GM18499 (cell line): ENCODE measurements around the gene POU6F2.

ENCODE experiments used
- ATAC-seq: cut with Tn5 transposase; IDR thresholded peaks from one replicate; pipeline ENCODE4 v1.9.1; 2021; ENCODE audit warnings: moderate number of reproducible peaks; ENCODE audit not compliant: insufficient read depth, unreplicated experiment

POU6F2 gene

DNA sequence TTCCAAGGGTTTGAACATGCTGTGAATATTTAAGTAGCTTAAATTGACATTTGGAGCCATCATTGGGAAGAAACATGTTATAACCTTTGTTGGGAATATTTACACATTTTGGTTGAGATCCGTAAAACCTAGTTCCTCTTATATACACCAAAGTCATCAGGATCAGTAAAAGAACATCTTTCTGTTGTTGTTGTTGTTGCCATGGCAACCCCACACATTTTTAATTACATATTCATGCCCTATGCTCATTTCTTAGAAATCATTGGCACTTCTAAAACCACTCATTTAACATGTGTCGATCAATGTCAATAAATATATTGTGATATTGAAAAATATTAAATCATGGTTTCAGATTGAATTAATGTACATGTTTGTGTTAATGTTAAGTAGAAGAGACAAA lies 122.6 kb downstream of the POU6F2 start:
- no peak for ATAC-seq

DNA sequence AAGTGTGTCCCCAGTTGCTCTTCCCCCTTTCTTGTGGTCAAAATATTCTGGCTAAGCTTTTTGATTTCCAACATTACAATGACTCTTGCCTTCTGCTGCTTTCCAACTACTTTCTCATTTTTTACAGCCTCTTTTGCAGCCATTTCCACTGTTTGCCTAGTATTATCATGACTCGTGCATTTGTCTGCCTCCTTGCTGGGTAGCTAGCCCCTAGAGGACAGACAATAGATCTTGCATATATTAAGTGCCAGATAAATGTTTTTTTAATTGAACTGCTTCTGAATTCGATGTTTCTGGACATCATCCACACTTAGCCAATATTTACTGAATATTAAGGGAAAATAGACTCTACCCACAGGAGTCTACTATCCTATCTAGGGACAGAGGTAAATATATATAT lies 124.5 kb downstream of the POU6F2 start:
- no peak for ATAC-seq

DNA sequence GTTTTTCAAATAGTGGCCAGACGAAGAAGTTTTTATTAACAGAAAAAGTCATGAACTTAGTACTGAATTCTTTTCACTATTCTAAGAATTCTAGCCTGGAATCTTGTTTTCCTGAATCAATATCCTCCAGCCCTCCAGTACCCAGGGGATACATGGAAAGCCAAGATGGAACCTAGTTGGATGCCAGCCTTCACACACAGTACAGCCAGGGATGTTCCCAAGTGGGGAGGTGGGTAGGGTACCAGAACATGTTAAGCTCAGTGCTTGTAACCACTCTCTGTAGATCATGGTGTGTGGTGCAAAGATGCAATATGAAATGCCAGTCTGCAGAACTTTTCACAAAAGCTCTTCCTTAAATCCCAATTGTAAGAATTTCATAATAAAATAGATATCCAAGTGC lies 128.0 kb downstream of the POU6F2 start:
- ATAC-seq: no peak

GRCh38 chr7:39125846-39126245 lies 148.1 kb downstream of the POU6F2 start:
- no peak for ATAC-seq

DNA sequence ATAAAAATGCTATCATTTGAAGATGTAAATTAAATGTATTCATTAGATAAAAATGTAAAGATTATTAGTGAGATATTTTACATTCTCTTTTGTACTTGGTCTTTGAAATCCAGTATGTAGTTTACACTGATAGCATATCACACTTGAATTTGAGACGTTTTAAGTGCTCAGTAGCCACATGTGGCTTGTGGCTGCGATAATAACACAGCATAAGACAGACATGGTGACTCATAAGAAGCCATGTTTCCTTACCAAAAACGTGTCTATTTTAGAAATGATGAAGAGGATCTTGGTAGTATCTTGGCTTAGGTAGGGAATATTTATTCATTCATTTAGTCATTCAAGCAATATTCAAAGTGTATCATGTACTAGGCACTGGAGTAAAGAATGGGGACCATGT lies 149.3 kb downstream of the POU6F2 start:
- no peak for ATAC-seq

- ATAC-seq: no peak
Measured at GRCh38 chr7:39128287-39128843, 150.7 kb downstream of the POU6F2 start.

GRCh38 chr7:39130274-39130673 lies 152.6 kb downstream of the POU6F2 start:
- no peak for ATAC-seq

DNA sequence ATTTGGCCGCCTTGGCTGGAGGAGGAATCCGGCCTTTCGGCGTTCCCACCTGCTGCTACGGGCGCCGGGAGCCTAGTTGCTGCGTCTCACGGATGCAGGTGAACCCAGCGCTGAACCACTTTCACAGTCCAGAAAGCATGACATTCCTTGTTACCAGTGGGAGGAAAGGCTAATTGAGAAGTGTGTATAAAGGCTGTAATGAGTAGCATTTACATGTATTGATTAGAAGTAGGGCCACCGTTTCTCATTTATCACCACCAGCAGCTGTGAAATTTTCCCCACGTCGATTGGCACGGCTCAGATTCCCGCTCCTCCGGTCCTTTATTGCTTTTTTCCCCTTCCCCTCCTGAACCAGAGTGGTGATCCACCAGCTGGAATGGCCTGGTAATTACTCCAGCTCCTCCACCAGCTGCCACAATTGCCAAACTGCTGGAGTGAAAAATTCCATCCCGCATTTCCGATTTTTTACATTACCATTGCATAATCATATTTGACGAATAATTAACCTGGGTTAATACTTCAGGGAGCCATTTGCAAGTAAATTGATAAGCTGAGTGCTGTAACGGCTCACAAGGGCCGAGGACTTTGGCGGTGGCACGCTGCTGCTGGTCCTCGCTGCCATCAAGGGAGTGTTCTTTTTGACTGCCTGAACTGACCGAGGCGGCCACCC lies 153.3 kb downstream of the POU6F2 start:
- ATAC-seq: no peak

- no peak for ATAC-seq
Measured at GRCh38 chr7:39132306-39132705, 154.6 kb downstream of the POU6F2 start.

DNA sequence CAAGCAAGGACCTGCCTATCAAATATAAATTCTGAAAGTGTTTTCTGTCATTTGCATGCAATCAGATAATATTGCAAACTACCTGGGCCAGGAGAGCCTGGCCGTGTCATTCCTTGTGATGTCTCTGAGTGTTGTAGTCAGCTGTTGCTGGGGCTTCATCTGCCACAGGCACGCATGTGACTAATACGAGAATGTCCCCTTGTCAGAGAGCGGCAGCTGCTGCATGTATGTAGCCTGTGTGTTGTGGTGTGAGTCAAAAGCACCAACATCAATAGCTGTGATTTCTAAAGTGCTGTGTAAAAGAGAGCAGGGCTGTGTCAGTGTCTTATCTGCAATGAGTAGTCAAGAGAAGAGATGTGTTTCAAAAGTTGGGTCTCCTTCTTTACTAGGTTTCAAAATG lies 155.4 kb downstream of the POU6F2 start:
- no peak for ATAC-seq

GRCh38 chr7:39137480-39137879 lies 159.8 kb downstream of the POU6F2 start:
- ATAC-seq: no peak

DNA sequence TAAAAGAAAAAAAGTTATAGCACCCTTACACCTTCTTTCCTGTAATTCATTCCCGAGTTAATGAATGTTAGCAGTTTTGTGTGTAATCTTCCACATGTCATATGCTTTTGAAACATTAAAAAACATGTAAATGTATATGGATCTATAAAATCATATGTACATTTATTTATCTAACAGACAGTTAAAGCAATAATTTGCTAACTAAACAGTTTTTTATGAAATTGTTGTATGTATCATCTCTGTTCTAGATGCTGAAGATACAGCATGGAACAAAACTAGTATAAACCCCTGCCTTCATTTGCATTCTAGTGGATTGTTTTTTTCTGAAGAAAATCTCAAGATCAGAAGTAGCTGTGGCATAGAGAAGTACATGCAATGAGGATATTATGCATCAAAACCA lies 165.0 kb downstream of the POU6F2 start:
- ATAC-seq: no peak

DNA sequence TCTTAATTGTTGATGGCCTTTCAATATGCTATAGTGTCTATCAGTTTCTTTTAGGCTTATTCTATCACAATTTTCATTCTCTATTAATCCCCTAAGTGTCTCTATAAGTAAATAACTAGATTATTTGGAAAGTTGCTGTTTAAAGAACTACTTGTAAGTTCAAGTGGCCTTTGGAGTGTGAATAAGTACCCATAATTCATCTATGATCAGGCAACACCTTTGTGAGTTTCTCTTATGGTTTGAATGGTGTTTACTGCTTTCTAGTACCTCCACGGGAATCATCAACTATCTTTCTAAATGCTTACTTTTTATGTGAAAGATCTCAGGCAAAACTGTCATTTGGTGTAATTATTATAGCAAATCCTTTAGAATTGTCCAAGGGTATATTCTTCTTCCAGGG lies 166.7 kb downstream of the POU6F2 start:
- no peak for ATAC-seq

DNA sequence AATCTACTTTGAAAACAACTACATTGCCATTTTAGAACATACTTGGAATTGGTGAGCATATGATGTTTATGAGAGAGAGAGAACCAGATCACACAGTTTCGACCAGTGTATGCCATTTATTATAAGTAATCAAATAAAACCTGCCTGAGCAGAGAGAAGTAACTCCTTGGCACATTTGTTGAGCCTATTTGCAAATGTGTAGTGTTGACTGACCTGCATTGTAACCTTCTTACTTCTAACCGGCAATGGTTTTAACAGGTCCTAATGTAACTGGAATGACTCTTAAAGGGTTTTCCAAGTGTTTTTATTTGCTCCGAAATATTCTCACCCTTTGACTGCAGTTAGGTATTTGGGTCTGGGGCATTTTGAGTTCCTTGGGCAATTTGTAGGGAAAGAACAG lies 167.6 kb downstream of the POU6F2 start:
- no peak for ATAC-seq

GRCh38 chr7:39145935-39146334 lies 168.2 kb downstream of the POU6F2 start:
- no peak for ATAC-seq

GRCh38 chr7:39152701-39153100 lies 175.0 kb downstream of the POU6F2 start:
- no peak for ATAC-seq

DNA sequence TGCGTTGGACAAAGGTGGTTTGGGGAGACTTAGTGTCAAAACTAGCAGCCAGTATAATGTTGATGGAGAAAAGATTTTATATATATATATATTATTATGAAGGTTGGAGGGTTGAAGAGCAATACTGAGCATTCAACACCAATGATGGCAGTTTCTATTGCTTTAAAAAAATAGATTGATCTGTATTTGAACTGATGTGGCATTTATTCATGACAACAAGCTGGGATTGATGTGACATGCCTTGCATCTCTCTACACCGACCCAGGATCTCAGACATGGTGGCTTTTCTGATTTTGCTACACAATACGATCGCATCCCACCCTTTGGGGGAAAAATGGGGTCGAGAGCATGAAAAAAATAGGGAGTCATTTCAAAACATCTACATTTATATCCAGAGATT lies 175.4 kb downstream of the POU6F2 start:
- ATAC-seq: no peak

- ATAC-seq: no peak
Measured at GRCh38 chr7:39153647-39154046, 175.9 kb downstream of the POU6F2 start.

DNA sequence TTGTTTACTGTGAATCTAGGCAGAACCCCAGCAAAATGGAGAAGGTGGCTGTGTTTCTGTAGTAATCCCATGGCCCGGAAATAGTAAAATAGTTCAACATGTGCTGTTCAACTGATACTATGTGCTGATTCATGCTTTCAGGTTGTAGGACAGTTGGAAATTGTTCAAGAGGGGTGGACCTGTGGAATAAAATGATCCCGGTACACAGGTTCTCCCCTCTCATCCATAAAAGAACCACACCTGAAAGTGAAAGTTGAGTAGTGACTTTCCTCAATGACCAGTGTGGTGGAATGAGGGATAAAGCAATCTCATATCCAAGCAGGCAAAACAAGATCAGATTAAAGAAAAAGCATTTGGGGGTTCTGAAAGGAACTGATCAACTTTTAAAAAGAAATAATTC lies 177.1 kb downstream of the POU6F2 start:
- no peak for ATAC-seq

GRCh38 chr7:39158367-39158766 lies 180.7 kb downstream of the POU6F2 start:
- no peak for ATAC-seq

DNA sequence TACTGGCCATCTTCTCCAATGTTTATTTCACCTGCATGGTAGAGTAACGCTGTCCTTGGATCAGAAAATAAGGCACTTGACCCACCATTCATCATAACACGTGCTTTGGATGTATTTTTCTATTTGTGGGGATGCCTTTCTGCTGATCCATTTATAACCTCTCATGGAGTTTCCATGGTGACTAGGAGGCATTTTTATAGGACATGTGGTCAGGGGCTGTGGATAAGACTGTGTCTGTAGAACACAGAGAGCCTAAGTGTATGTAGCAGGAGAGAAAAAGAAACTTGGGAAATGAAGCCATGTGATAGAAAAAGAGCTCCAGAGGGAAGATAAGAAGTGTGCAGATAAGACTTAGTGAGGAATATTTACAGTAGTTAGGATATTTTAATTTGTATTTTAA lies 184.2 kb downstream of the POU6F2 start:
- no peak for ATAC-seq

DNA sequence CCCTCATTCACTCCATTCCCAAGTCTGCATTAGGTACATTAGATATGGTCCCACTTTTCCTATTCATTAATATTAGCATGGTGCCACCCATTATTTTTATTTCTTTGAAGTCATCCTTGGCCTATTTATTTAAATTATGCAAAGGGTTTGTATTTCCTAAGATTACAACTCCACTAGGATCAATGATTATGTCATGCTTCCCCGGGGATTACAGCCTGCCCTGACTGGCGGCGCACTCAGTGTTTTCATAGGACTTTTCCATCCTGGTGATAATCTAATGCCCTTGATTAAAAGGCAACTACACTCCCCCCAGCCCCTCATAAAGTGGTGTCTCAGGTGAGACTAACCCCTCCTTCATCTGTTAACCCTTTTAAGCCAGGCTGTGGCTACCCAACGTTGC lies 187.2 kb downstream of the POU6F2 start:
- ATAC-seq: no peak
